Panc1 (cell line): ENCODE results near the gene CHEK2. TPM values are rescaled to one million over a fixed set of nuclear protein-coding genes. Genes with fewer than 3 reads are reported as not detected.
"Not testable (repeated sequence)": the region's sequence is repeated elsewhere in the genome, so short reads cannot be mapped to it uniquely, and the experiment has no call there.

Source experiments
- ATAC-seq: fragments of 200-7000 bp; cut with Tn5 transposase; 2 replicates; pipeline ENCODE4 v1.9.1; 2020; ENCODE audit warnings: mild to moderate bottlenecking, moderate library complexity
- BruUV-seq: library from RNA; stranded (reverse); fragments of 400-500 nt; replicated peaks from 2 replicates; lab custom pipeline; 2021; lab: Mats Ljungman, UMichigan
- CTCF ChIA-PET: fragments of 300-600 bp; sonication (Branson Sonifier 250); formaldehyde crosslinking; loops from one replicate; lab custom pipeline; 2022; ENCODE audit warnings: antibody characterized with exemption; lab: Charles Lee
- POLR2A ChIA-PET: fragments of 300-600 bp; sonication (Branson Sonifier 250); formaldehyde crosslinking; loops from one replicate; lab custom pipeline; 2022; ENCODE audit warnings: antibody characterized with exemption; lab: Charles Lee
- DNase-seq: peaks from one replicate; pipeline ENCODE4 v3.0.0-alpha.2; 2010; ENCODE audit warnings: low read depth, low spot score
- H3K27ac ChIP-seq: 2 replicates; pipeline ENCODE4 v1.5.1; 2011; ENCODE audit warnings: mild to moderate bottlenecking, low read length, inconsistent platforms
- H3K27me3 ChIP-seq: fragments of 200-500 bp; sonication (Bioruptor generic); 2 replicates; pipeline ENCODE4 v1.6.0; 2014; ENCODE audit warnings: low read length, inconsistent platforms; ENCODE audit not compliant: control insufficient read depth, insufficient read depth
- H3K36me3 ChIP-seq: fragments of 200-500 bp; sonication (Bioruptor generic); 2 replicates; pipeline ENCODE4 v1.5.1; 2014; ENCODE audit warnings: inconsistent platforms, mild to moderate bottlenecking, low read length, moderate library complexity; ENCODE audit not compliant: control insufficient read depth, insufficient read depth
- H3K4me1 ChIP-seq: 2 replicates; pipeline ENCODE4 v1.5.1; 2011; ENCODE audit warnings: inconsistent platforms, mild to moderate bottlenecking, low read length, moderate library complexity; ENCODE audit not compliant: control insufficient read depth, insufficient read depth
- H3K4me3 ChIP-seq, 2 experiments: 2 replicates each; pipeline ENCODE4 v1.5.1; 2011 to 2012; ENCODE audit warnings: low read depth in 2 of 2, low read length in 2 of 2, mild to moderate bottlenecking in 2 of 2, inconsistent platforms in 1 of 2, moderate library complexity in 1 of 2
- H3K9me3 ChIP-seq: fragments of 200-500 bp; sonication (Bioruptor generic); 2 replicates; pipeline ENCODE4 v1.5.1; 2014; ENCODE audit warnings: low read depth, mild to moderate bottlenecking, inconsistent platforms, low read length, moderate library complexity; ENCODE audit not compliant: control insufficient read depth, insufficient read depth
- POLR2AphosphoS5 ChIP-seq: IDR thresholded peaks from 2 replicates; pipeline ENCODE4 v1.6.1; 2012; ENCODE audit warnings: mild to moderate bottlenecking, low read depth, low read length, moderate library complexity
- SIN3A ChIP-seq: IDR thresholded peaks from 2 replicates; pipeline ENCODE4 v1.6.1; 2012; ENCODE audit warnings: low read depth, mild to moderate bottlenecking, low read length, moderate library complexity, borderline replicate concordance; ENCODE audit not compliant: insufficient read depth
- TCF7L2 ChIP-seq: IDR thresholded peaks from 2 replicates; pipeline ENCODE4 v1.6.1; 2011; ENCODE audit warnings: mild to moderate bottlenecking, low read depth, low read length, inconsistent platforms
- in situ Hi-C: cut with HindIII; loops from 2 replicates; pipeline ENCODE4 v1.10.0; 2016; ENCODE audit warnings: low sequenced_read_pairs, low pct_unique_long_range_greater_than_20kb
- intact Hi-C: fragments of 100-400 bp; cut with micrococcal nuclease; formaldehyde crosslinking; loops from one replicate; pipeline ENCODE4 v1.10.0; 2022; ENCODE audit not compliant: unreplicated experiment
- total RNA-seq: library from RNA; stranded (reverse); gene quantifications from one replicate; pipeline ENCODE4 v1.2.1, GENCODE V29; 2021; ENCODE audit not compliant: unreplicated experiment
- TF ChIP-seq, protein P1 (sequence below), 2 experiments: IDR thresholded peaks; 2 replicates each; pipeline ENCODE4 v1.6.1; 2011 to 2012; ENCODE audit warnings: low read depth in 2 of 2, control low read depth in 1 of 2, low read length in 1 of 2, mild to moderate bottlenecking in 1 of 2, moderate library complexity in 1 of 2; ENCODE audit not compliant: insufficient read depth in 1 of 2
- TF ChIP-seq, protein P2 (sequence below): fragments of 450-650 bp; IDR thresholded peaks from 2 replicates; pipeline ENCODE4 v1.5.1; 2017; ENCODE audit warnings: mild to moderate bottlenecking

Gene CHEK2
- total RNA-seq, 1 experiment from 2014 or later = 29.5 TPM

DNA sequence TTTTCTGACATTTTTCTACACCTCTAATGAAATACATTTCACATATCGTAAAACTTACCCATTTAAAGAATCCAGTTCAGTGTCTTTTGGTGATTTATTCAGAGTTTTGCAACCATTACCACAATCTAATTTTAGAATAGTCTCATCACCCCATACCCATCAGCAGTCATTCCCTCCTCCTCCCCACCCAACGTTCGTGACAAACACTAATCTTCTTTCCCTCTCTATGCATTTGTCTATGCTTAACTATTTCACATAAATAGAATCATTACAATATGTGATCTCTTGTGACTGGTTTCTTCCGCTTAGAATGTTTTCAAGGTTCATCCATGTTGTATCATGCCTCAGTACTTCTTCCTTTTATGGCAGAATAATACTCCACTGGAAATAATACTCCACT is 71.5 kb downstream of the CHEK2 start:
- BruUV-seq = no TSS peak
- Histone ChIP-seq H3K4me1 (no peaks in the 10 kb centered on the region), H3K27ac (no peak overlapping the region), H3K36me3 (no peaks in the 10 kb centered on the region), H3K27me3 (no peaks in the 10 kb centered on the region), H3K4me3 (no peak overlapping the region), H3K9me3 (no peaks in the 10 kb centered on the region)
- in situ Hi-C loops = no loop called here
- intact Hi-C loops = no loop called here
- TF ChIP-seq SIN3A (no peak), TCF7L2 (no peak), POLR2AphosphoS5 (no peak)
- TF ChIP-seq, protein P1, sequence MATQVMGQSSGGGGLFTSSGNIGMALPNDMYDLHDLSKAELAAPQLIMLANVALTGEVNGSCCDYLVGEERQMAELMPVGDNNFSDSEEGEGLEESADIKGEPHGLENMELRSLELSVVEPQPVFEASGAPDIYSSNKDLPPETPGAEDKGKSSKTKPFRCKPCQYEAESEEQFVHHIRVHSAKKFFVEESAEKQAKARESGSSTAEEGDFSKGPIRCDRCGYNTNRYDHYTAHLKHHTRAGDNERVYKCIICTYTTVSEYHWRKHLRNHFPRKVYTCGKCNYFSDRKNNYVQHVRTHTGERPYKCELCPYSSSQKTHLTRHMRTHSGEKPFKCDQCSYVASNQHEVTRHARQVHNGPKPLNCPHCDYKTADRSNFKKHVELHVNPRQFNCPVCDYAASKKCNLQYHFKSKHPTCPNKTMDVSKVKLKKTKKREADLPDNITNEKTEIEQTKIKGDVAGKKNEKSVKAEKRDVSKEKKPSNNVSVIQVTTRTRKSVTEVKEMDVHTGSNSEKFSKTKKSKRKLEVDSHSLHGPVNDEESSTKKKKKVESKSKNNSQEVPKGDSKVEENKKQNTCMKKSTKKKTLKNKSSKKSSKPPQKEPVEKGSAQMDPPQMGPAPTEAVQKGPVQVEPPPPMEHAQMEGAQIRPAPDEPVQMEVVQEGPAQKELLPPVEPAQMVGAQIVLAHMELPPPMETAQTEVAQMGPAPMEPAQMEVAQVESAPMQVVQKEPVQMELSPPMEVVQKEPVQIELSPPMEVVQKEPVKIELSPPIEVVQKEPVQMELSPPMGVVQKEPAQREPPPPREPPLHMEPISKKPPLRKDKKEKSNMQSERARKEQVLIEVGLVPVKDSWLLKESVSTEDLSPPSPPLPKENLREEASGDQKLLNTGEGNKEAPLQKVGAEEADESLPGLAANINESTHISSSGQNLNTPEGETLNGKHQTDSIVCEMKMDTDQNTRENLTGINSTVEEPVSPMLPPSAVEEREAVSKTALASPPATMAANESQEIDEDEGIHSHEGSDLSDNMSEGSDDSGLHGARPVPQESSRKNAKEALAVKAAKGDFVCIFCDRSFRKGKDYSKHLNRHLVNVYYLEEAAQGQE (IDR thresholded peaks at IDR 0.05; ENCODE audit: insufficient read depth in 1 of 2, low read depth in 2 of 2, low read length in 1 of 2) = no peak
- TF ChIP-seq, protein P2, sequence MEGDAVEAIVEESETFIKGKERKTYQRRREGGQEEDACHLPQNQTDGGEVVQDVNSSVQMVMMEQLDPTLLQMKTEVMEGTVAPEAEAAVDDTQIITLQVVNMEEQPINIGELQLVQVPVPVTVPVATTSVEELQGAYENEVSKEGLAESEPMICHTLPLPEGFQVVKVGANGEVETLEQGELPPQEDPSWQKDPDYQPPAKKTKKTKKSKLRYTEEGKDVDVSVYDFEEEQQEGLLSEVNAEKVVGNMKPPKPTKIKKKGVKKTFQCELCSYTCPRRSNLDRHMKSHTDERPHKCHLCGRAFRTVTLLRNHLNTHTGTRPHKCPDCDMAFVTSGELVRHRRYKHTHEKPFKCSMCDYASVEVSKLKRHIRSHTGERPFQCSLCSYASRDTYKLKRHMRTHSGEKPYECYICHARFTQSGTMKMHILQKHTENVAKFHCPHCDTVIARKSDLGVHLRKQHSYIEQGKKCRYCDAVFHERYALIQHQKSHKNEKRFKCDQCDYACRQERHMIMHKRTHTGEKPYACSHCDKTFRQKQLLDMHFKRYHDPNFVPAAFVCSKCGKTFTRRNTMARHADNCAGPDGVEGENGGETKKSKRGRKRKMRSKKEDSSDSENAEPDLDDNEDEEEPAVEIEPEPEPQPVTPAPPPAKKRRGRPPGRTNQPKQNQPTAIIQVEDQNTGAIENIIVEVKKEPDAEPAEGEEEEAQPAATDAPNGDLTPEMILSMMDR = no peak
- ATAC-seq = no peak
- POLR2A ChIA-PET = no interaction called here
- CTCF ChIA-PET = no interaction called here
- no peak for DNase-seq

DNA sequence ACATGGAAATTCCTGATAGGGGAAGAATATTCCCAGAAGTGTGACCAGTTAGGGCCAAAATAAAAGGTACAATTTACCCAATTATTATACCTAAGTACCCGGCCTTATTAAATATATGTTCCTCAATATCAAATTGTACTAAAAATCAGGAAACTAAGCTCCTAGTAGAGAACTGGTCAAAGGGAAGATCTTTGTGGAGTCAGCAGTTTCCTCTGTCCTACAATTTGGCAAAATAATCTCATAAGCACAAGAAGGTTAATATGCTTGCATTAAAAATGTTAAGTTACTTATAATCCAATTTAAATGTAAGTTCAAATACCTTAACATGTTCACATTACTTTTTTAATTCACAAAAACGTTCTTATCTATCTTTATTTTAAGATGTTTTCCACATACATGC is 72.2 kb downstream of the CHEK2 start:
- BruUV-seq = no TSS peak

DNA sequence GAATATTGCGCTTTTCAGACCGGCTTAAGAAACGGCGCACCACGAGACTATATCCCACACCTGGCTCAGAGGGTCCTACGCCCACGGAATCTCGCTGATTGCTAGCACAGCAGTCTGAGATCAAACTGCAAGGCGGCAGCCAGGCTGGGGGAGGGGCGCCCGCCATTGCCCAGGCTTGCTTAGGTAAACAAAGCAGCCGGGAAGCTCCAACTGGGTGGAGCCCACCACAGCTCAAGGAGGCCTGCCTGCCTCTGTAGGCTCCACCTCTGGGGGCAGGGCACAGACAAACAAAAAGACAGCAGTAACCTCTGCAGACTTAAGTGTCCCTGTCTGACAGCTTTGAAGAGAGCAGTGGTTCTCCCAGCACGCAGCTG is 78.1 kb downstream of the CHEK2 start:
- DNase-seq, ATAC-seq, POLR2A ChIA-PET, H3K9me3 ChIP-seq, CTCF ChIA-PET, BruUV-seq, H3K36me3 ChIP-seq, H3K4me1 ChIP-seq, intact Hi-C loops, H3K27me3 ChIP-seq, H3K4me3 ChIP-seq, H3K27ac ChIP-seq, in situ Hi-C loops: not testable (repeated sequence)

More for the DNA sequence above, 72.2 kb downstream of the CHEK2 start:
- ATAC-seq = no peak
- TF ChIP-seq, protein P2 = no peak
- no peak for TF ChIP-seq SIN3A
- TF ChIP-seq, protein P1 (IDR thresholded peaks at IDR 0.05; ENCODE audit: insufficient read depth in 1 of 2, low read depth in 2 of 2, low read length in 1 of 2) = no peak
- no peak for TF ChIP-seq POLR2AphosphoS5
- no peak for TF ChIP-seq TCF7L2
- Histone ChIP-seq H3K4me1 (no peaks in the 10 kb centered on the region), H3K27ac (no peak overlapping the region), H3K4me3 (no peak overlapping the region), H3K36me3 (no peaks in the 10 kb centered on the region), H3K9me3 (no peaks in the 10 kb centered on the region), H3K27me3 (no peaks in the 10 kb centered on the region)
- intact Hi-C loops (no loop called here), in situ Hi-C loops (no loop called here)
- DNase-seq = no peak
- ChIA-PET POLR2A (no interaction called here), CTCF (no interaction called here)
